Tibial nerve (tissue), 4 donors: ENCODE data around the gene DNAJB12. TPM values are rescaled to one million over a fixed set of nuclear protein-coding genes. Genes with fewer than 3 reads are reported as not detected.
A peak's percentile ranks its signal among the peaks of the same experiment; 100 is the strongest.
"Not testable (repeated sequence)": the region's sequence is repeated elsewhere in the genome, so short reads cannot be mapped to it uniquely, and the experiment has no call there.

Experiments
- DNase-seq, 2 donors: peaks; one replicate each; pipeline ENCODE4 v3.0.0-alpha.2; 2019; ENCODE audit warnings: low spot score in 2 of 2
- H3K27ac ChIP-seq, 4 donors: fragments of 200-600 bp; sonication (generic) in 3 of 4; one replicate each; pipeline ENCODE4 v1.5.1; 2017 to 2019; ENCODE audit warnings: mild to moderate bottlenecking in 1 of 4
- H3K27me3 ChIP-seq, 2 donors: fragments of 200-600 bp; sonication (generic) in 1 of 2; one replicate each; pipeline versions ENCODE4 v1.5.1 to v1.6.0; 2017 to 2019
- H3K36me3 ChIP-seq, 3 donors: fragments of 200-600 bp; sonication (generic); one replicate each; pipeline ENCODE4 v1.5.1; 2018 to 2019
- H3K4me1 ChIP-seq, 4 donors: fragments of 200-600 bp; sonication (generic) in 3 of 4; one replicate each; pipeline ENCODE4 v1.5.1; 2017 to 2019
- H3K4me3 ChIP-seq, 4 donors: fragments of 200-600 bp; sonication (generic) in 3 of 4; one replicate each; pipeline ENCODE4 v1.5.1; 2017 to 2019; ENCODE audit warnings: mild to moderate bottlenecking in 1 of 4, moderate library complexity in 1 of 4
- H3K9me3 ChIP-seq, 4 donors: fragments of 200-600 bp; sonication (generic) in 3 of 4; one replicate each; pipeline ENCODE4 v1.5.1; 2017 to 2019
- EP300 ChIP-seq, 2 donors: sonication (generic); formaldehyde crosslinking; IDR thresholded peaks; one replicate each; pipeline ENCODE4 v1.6.1; 2017; ENCODE audit warnings: antibody characterized with exemption in 2 of 2, mild to moderate bottlenecking in 1 of 2
- POLR2A ChIP-seq, 2 donors: fragments of 450-650 bp; IDR thresholded peaks; one replicate each; pipeline ENCODE4 v1.6.1; 2017; ENCODE audit warnings: antibody characterized with exemption in 2 of 2, mild to moderate bottlenecking in 2 of 2, moderate library complexity in 2 of 2
- WGBS, 2 donors: methylation state at CpG; one replicate each; pipeline ENCODE4 v1.1.5; 2018; 5-methylcytosine and 5-hydroxymethylcytosine counted together
- total RNA-seq, 4 donors: library from RNA; depleted of rRNA; stranded (reverse); fragments of >200 nt; gene quantifications; one replicate each; pipeline ENCODE4 v1.1.0, GENCODE V29; 2016
- TF ChIP-seq, protein P1 (sequence below), 5 experiments: fragments of 200-600 bp in 3 of 5; fragments of 450-650 bp in 2 of 5; sonication (generic) in 3 of 5; IDR thresholded peaks; one replicate each; pipeline ENCODE4 v1.5.1; 2016 to 2019; ENCODE audit warnings: antibody characterized with exemption in 5 of 5, mild to moderate bottlenecking in 3 of 5, moderate library complexity in 2 of 5

The DNAJB12 gene
- total RNA-seq, 4 donors from 2014 or later = 81.3 to 115 (median 98.9) TPM

DNA sequence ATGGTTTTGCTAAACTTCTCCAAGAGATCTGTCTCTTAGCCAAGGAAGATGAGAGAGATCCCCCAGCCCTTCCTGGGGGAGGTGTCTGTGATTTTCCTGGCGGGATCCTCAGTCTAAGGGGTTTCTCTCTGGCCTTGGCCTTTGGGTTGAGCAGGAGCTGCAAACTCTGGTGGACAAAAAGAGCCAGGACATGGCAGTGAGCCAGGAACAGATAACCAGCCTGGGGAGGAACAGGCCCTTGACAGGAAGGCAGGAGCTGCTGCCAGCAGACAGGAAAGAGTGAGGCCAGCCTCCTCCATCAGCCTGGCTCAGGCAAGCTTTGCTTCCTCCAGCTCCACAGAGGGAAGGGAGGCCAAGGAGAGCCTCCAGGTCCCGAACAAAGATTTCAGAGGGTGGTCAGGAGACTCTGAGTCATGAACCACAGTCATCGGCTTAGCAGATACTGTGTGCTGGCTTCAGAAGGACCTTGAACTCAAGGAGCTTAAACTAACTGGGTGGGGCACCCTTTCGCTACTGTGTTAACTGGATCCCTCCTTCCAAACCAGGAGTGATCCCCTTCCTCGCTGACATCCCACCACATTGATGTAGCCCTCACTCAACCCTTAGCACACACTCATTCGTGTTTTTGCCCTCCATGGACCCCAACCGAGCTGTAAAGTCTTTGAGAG lies 46.3 kb downstream of the DNAJB12 start:
- peak overlapping the region; percentile 42 to 85 (median 48) for H3K27ac ChIP-seq
- H3K4me1 ChIP-seq = peaks cover 0 to 40% (median 24%) of the 10 kb centered on the region in 4 donors
- no peaks in the 10 kb centered on the region for H3K27me3 ChIP-seq
- WGBS, 2 donors = 68 to 75% methylated on average over 7 of the region's 7 CpGs
- peak in 1 of 2 donors; percentile 47 for TF ChIP-seq EP300 (IDR thresholded peaks at IDR 0.05)
- no peak for TF ChIP-seq POLR2A (IDR thresholded peaks at IDR 0.05)
- TF ChIP-seq, protein P1, sequence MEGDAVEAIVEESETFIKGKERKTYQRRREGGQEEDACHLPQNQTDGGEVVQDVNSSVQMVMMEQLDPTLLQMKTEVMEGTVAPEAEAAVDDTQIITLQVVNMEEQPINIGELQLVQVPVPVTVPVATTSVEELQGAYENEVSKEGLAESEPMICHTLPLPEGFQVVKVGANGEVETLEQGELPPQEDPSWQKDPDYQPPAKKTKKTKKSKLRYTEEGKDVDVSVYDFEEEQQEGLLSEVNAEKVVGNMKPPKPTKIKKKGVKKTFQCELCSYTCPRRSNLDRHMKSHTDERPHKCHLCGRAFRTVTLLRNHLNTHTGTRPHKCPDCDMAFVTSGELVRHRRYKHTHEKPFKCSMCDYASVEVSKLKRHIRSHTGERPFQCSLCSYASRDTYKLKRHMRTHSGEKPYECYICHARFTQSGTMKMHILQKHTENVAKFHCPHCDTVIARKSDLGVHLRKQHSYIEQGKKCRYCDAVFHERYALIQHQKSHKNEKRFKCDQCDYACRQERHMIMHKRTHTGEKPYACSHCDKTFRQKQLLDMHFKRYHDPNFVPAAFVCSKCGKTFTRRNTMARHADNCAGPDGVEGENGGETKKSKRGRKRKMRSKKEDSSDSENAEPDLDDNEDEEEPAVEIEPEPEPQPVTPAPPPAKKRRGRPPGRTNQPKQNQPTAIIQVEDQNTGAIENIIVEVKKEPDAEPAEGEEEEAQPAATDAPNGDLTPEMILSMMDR (IDR thresholded peaks at IDR 0.05) = no peak
- DNase-seq = no peak
- no peaks in the 10 kb centered on the region for H3K36me3 ChIP-seq
- no peaks in the 10 kb centered on the region for H3K9me3 ChIP-seq
- H3K4me3 ChIP-seq = no peak overlapping the region

DNA sequence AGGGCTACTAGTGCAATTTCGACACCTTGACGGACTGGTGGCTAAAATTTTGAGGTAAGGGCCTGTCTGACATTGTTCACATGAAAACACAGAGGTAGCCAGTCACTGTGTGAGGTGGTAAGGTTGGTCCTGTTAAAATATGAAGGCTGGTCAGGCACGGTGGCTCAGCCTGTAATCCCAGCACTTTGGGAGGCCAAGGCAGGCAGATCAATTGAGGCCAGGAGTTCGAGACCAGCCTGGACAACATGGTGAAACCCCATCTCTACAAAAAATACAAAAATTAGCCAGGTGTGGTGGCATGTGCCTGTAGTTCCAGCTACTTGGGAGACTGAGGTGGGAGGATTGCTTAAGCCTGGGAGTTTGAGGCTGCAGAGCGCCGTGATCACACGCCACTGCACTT lies 47.0 kb downstream of the DNAJB12 start:
- not testable (repeated sequence) for H3K9me3 ChIP-seq, H3K27me3 ChIP-seq, H3K4me3 ChIP-seq, H3K36me3 ChIP-seq, DNase-seq
- peaks cover 0 to 40% (median 24%) of the 10 kb centered on the region in 4 donors for H3K4me1 ChIP-seq
- H3K27ac ChIP-seq = peak overlapping the region in 3 of 4 donors; percentile 42 to 85 (median 45)
- 95% methylated on average over 7 of the region's 7 CpGs for WGBS, 2 donors

DNA sequence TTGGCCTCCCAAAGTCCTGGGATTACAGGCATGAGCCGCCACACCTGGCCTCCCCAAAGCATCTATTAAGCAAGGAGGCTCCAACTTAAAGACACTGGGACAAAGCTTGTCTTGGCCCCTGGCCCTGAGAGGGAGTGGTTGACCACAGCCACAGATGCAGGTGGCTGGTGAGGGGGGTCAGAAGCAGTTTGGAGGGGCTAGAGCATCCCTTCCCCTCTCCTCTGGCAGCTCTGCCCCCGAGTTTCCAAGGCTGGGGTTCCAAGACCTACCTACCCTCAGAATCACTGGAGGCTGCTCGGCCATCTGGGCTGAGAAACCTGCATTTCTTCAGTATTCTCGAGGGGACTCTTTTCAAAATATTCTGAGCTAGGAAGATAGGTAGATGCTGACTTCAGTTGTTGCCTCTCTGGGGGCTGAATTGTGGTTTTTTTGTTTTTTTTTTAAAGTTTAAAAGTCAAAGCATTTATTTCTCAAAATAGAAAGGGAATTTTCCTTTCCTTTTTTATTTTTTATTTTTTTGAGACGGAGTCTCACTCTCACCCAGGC lies 48.4 kb downstream of the DNAJB12 start:
- no peak overlapping the region for H3K4me3 ChIP-seq
- no peaks in the 10 kb centered on the region for H3K36me3 ChIP-seq
- no peak for DNase-seq

DNA sequence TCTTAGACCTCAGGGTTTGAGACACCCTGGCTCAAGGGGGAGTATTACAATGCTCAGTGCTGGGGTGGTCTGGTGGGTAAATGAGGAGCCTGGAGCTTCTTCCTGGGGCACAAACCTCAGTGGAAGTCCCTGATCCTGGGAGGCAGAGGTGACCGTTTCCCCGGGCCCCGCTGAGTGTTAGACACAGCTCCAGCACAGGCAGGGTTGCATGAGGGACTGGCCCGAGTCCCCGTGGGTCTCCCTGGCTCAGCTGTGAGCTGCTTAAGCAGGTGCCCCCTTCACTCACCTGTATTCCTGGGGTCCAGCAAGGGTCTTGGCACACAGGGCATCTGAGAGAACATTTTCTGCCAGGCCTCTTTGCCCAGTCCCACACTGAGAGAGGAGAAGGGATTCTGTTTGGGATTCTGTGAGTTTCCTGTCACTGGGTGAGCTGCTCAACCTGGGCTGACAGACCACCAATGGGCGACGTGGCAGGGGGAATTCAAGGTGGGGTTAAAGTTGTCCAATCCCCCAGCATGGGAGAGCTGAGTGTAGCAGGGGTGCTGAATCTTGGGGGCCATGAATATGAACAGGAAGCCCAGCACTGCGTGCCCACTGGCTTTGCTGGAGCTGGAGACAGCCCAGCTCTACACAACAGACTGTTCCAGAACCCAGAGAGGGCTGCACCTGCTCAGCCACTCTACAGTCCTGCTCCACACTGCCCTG lies 51.1 kb downstream of the DNAJB12 start:
- Histone ChIP-seq H3K36me3 (no peaks in the 10 kb centered on the region), H3K27me3 (no peaks in the 10 kb centered on the region), H3K27ac (peak overlapping the region in 1 of 4 donors; percentile 15), H3K9me3 (no peaks in the 10 kb centered on the region), H3K4me3 (no peak overlapping the region), H3K4me1 (peaks cover 0 to 20% (median 4%) of the 10 kb centered on the region in 4 donors)
- no peak for TF ChIP-seq POLR2A (IDR thresholded peaks at IDR 0.05)
- TF ChIP-seq, protein P1 (IDR thresholded peaks at IDR 0.05) = no peak
- TF ChIP-seq EP300 (IDR thresholded peaks at IDR 0.05) = no peak
- WGBS, 2 donors = 80 to 84% methylated on average over 8 of the region's 8 CpGs
- DNase-seq = no peak

More for the DNA sequence above, 48.4 kb downstream of the DNAJB12 start:
- TF ChIP-seq, protein P1 (IDR thresholded peaks at IDR 0.05) = no peak
- TF ChIP-seq POLR2A (IDR thresholded peaks at IDR 0.05) = no peak
- no peak for TF ChIP-seq EP300 (IDR thresholded peaks at IDR 0.05)
- peaks cover 0 to 40% (median 24%) of the 10 kb centered on the region in 4 donors for H3K4me1 ChIP-seq
- H3K9me3 ChIP-seq = no peaks in the 10 kb centered on the region
- peak overlapping the region in 3 of 4 donors; percentile 26 to 85 (median 45) for H3K27ac ChIP-seq
- no peaks in the 10 kb centered on the region for H3K27me3 ChIP-seq
- 64 to 65% methylated on average over 5 of the region's 5 CpGs for WGBS, 2 donors

DNA sequence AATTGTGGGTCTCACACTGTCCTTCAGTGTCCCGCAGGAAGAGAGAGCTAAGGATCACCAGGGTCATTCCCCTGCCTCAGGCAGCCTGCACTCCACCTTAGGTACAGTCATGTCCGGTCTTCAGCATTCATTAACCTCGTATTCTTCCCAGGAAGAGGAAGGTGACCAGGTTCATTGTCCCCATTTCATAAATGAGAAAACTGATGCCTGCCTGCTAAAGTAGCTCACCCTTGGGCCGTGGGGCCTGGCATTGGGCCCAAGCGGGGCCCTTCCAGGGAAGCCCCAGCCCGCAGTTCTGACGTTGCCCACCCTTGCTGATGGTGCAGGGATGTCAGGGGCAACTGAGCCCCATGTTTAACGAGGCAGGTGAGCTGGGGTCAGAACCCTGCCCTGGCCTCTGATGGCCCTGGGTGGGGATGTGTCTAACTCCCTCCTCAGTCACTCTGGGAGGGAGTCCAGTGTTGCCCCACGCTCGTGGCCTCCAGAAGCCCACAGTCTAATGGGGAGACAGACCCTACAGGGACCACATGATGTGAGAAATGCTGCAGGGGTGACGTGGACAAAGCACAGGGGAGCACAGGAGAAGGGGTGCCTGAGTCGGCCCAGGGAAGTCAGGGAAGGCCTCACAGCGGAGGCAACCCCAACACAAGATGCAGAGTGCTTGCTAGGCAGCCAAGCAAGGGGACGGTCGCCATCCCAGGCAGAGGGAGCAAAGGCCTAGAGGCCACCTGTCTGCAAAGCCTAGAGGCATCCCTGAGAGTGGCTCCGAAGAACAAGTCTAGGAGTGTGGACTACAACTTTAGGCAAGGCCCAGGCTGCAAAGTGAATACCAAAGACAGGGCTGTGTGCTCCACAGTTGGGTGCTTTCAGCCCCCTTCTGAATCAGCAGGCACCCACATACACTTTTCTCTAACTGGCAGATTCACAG lies 55.9 kb downstream of the DNAJB12 start:
- DNase-seq = no peak
- Histone ChIP-seq H3K9me3 (no peaks in the 10 kb centered on the region), H3K27ac (peak overlapping the region; percentile 86 to 99 (median 94)), H3K4me3 (no peak overlapping the region), H3K4me1 (peaks cover 0 to 31% (median 12%) of the 10 kb centered on the region in 4 donors), H3K36me3 (no peaks in the 10 kb centered on the region), H3K27me3 (no peaks in the 10 kb centered on the region)
- WGBS, 2 donors = 68 to 72% methylated on average over 15 to 16 of the region's 16 CpGs
- no peak for TF ChIP-seq EP300 (IDR thresholded peaks at IDR 0.05)
- TF ChIP-seq, protein P1 (IDR thresholded peaks at IDR 0.05) = no peak
- TF ChIP-seq POLR2A (IDR thresholded peaks at IDR 0.05) = no peak
